Measurements from ENCODE around the gene ACSS1. TPM values are rescaled to one million over a fixed set of nuclear protein-coding genes. Genes with fewer than 3 reads are reported as not detected.

Gene ACSS1
- total RNA-seq, 1 experiment from 2014 or later = 13.0 TPM

DNA sequence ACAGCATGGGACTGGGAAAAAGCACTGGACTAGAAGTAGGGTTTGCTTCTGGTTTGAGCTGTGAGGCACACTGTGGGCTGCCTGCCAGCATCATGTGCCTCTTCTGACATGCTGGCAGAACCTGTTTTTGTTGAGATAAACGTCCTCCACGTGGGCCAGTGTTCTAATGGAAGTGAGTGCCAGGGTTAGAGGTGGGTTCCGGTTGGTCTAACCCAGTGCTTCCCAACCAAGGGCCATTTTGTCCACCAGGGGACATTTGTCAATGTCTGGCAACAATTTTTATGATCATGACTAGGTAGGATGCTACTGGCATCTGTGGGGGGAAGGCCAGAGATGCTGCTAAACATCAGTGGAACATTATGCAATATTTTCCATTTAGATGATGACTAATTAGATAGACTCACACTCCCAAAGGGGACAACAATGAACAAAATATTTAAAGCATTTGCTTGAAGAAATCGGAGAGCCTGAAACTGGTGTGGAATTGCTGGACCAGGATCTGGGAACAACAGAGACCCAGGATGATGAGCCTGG lies 57.6 kb downstream of the ACSS1 start:
- Histone ChIP-seq H3K27ac (no peak overlapping the region), H3K4me1 (peaks cover under 1% of the 10 kb centered on the region; the same call in 1 of the 2 replicates), H3K36me3 (no peaks in the 10 kb centered on the region), H3K9me3 (replicated peaks) (peaks cover 9% of the 10 kb centered on the region), H3K27me3 (no peaks in the 10 kb centered on the region), H3K4me3 (no peak overlapping the region)
- no peak for DNase-seq

DNA sequence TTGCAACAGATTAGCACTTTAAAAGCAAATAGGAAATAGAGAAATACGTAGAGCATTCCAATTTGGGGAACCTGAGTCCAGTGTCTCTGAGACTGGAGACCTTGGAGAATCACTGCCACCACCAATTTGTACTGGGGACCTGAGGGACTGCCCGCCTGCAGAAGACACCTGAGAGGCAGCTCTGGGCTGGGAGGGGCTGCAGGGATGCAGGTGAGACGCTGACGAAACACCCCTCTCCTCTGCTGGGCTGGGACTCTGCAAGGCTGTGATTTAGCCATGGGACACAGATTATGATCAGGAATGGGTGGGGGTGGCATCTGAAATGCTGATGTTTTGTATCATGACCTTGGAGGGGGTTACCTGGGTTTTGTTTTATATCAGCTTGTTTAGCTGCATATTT lies 58.4 kb downstream of the ACSS1 start:
- H3K4me1 ChIP-seq = peaks cover 4% of the 10 kb centered on the region; the same call in 1 of the 2 replicates

DNA sequence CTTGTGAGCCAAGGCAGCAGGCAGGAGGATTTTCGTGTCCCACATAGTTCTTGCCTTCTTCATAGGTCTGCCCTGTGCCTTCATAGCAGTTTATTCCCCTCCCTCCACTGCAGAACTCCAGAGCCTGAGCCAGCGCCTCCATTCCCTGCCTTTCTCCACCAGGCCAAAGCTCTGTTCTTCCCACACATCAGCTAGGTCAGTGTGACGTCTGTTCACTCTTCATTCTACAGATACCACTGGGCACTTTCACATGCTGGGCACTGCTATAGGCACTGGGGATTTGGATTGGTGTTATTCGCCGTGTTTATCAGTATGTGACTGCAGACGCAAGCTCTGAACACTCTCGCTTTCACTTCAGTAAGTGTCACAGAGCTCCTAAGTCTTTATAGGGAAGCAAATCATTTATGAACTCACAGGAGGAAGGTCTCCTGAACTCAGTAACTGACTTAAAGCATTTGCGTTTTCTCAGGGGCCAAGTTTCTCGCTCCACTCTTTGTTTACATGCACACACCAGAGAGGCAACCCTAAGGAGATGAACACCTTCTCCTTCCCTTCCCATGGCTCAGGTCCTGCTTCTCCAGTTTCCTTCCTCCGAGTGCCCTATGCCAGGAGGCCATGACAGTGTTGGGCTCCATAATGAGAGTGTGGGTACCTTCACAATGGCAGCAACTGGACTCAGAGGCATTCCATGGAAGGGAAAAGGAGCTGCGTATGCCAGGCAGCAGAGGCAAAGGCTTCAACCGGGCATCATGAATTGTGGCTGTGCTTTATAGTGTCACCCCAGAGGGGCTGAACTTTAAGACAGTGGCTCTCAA lies 59.1 kb downstream of the ACSS1 start:
- H3K27me3 ChIP-seq = no peaks in the 10 kb centered on the region
- H3K4me1 ChIP-seq = peaks cover 9% of the 10 kb centered on the region; the same call in 1 of the 2 replicates
- no peaks in the 10 kb centered on the region for H3K36me3 ChIP-seq
- no peak overlapping the region for H3K4me3 ChIP-seq
- no peak for DNase-seq
- no peak overlapping the region for H3K27ac ChIP-seq
- H3K9me3 ChIP-seq (replicated peaks) = peaks cover 9% of the 10 kb centered on the region

More for the DNA sequence above, 58.4 kb downstream of the ACSS1 start:
- Histone ChIP-seq H3K9me3 (replicated peaks) (peaks cover 9% of the 10 kb centered on the region), H3K36me3 (no peaks in the 10 kb centered on the region), H3K4me3 (no peak overlapping the region), H3K27ac (no peak overlapping the region), H3K27me3 (no peaks in the 10 kb centered on the region)
- no peak for DNase-seq

DNA sequence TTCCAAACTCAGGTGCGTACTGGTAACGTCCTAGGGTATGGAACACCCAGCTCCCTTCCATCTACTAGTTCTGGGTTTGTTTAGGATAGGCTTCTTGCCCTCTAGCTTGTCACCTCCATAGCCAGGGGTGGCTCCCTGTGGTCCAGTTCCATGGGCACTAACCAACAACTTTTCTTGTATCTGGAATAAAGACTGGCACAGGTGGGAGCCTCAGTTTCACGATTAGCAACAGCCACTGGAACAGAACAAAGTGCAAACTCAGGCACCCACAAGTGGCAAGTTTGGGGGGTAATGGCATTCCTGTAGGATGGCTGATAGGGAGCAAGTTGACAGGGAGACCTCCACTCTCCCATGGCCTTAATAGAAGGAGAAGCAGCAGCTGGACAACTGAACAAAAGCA lies 59.8 kb downstream of the ACSS1 start:
- Histone ChIP-seq H3K9me3 (replicated peaks) (peaks cover 9% of the 10 kb centered on the region), H3K27ac (no peak overlapping the region), H3K27me3 (no peaks in the 10 kb centered on the region), H3K4me3 (no peak overlapping the region), H3K36me3 (no peaks in the 10 kb centered on the region), H3K4me1 (peaks cover 15% of the 10 kb centered on the region; the same call in 1 of the 2 replicates)
- DNase-seq = no peak

DNA sequence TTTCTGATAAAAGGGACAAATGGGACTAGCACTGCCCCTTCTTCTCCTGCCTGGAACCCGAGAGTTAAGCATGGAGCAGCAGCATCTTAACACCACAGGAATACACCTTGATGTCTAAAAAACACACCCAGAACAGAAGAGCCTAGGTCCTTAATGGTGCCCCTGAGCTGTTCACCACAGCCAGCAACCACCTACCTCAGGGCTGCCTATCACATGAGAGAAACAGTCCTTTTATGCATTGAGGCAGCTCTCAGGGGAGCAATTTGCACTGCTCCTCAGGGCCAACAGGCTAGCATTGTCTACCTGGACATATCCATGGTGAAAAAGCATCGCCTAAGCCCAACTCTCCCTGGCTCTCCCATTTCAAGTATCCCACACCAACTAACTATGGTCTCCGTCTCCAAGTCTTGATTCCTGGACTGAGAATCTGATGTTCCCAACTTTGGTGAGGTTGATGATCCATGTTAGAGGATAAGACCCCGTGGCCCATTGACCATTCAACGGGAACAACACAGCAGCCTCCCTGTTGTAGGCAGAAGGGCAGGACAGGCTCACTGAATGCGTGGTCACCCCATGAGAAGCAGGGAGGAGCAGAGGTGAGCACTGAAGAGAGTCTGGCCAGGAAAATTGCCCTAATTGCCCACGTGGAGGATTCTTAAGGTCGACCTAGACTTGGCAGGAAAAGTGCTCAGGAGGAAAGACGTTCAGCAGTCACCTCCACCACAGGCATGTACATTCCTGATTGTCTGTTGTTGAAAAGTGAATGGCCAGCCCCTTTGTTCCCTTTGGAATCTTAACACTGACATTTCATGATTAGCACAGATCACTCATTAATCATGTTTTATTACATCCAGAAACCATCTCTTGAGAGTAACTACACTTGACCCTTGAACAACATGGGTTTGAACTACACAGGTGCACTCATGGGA lies 61.2 kb downstream of the ACSS1 start:
- DNase-seq = no peak
- Histone ChIP-seq H3K36me3 (no peaks in the 10 kb centered on the region), H3K9me3 (replicated peaks) (peaks cover 4% of the 10 kb centered on the region), H3K4me1 (peaks cover 16% of the 10 kb centered on the region), H3K27me3 (no peaks in the 10 kb centered on the region), H3K27ac (no peak overlapping the region), H3K4me3 (no peak overlapping the region)

DNA sequence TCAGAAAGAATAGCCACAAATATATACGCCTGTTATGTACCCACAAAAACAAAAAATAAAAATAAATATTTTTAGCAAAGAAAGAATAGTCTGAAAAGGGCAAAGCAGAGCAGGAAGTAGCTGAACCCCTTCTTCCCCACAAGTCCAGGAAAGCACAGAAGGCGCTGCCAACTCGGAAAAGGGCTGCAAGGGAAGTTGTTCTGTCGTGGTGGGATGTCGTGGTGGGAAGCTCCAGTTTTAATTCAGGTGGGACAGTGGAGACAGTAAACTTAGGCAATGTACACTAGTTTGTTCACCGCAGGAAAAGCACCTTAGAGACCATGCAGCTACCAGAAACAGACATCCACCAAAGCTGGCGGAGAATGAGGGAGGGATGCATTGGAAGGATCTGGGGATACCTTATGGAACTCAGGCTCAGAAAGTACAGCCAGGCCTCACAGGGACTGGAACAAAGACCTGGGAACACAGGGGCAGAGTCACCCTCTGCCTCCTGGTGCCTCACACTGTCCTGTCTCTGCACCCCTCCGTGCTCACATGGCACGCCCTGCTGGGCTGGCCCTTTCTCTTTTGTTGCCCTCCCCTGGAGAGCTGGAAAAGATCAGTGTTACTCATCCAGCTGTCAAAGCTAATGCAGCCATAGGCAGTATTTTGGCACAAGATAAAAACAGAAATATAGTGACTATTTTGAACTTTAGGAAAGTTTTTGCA lies 62.0 kb downstream of the ACSS1 start:
- Histone ChIP-seq H3K27me3 (no peaks in the 10 kb centered on the region), H3K36me3 (no peaks in the 10 kb centered on the region), H3K4me3 (no peak overlapping the region), H3K4me1 (peaks cover 20% of the 10 kb centered on the region), H3K9me3 (replicated peaks) (no peaks in the 10 kb centered on the region), H3K27ac (no peak overlapping the region)
- DNase-seq = peak in 1 of 2 experiments; percentile 23

DNA sequence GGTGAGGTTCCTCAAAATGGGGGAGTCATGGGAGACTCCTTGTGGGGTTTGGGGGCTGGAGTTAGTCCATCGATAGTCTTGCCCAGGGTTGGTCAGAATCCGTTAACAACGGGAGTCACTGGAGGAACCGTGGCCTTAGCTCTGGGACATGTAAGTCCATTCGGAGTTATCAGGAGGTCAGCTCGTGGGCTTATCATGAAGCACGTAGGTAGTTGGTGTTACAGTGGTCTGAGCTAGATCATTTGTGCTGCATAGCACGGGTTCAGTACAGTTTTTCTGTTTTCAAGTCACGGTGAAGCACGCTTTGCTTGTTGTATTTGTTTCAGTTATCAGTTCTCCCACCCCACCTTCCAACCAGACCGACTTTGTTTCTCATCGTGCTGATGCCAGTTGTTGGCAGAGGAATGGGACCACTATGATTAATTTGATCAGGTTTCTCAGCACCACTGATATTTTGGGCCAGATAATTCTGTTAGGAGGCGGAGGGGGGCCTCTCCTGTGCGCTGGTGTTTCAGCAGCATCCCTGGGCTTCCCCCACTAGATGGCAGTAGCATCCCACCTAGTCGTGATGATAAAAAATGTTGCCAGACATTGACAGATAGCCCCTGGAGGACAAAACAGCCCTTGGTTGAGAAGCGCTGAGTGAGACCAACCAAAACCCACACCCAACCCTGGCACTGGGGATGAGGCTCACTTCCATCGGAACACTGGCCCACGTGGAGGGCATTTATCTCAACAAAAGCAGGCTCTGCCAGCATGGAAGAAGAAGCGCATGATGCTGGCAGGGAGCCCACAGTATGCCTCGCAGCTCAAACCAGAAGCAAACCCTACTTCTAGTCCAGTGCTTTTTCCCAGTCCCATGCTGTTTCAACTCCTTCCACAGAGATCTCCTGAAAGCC lies 63.2 kb downstream of the ACSS1 start:
- DNase-seq = peak; percentile 73 to 90
- no peaks in the 10 kb centered on the region for H3K36me3 ChIP-seq
- no peaks in the 10 kb centered on the region for H3K9me3 ChIP-seq (replicated peaks)
- H3K27me3 ChIP-seq = no peaks in the 10 kb centered on the region
- H3K27ac ChIP-seq = no peak overlapping the region
- H3K4me1 ChIP-seq = peaks cover 20% of the 10 kb centered on the region
- no peak overlapping the region for H3K4me3 ChIP-seq

DNA sequence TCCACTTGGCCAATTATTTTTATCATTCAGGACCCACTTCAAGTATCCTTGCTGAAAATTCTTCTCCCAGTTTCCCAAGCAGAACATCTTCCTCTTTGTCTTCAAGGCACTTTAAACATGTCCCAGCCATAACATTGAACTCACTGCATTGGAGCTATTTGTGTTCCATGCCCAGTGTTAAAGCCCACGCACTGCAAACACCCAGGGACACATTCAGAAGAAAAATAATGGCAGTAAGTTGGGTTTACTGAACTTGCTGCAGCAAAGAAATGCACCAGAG lies 63.8 kb downstream of the ACSS1 start:
- Histone ChIP-seq H3K36me3 (no peaks in the 10 kb centered on the region), H3K27ac (no peak overlapping the region), H3K4me3 (no peak overlapping the region), H3K27me3 (no peaks in the 10 kb centered on the region), H3K4me1 (peaks cover 20% of the 10 kb centered on the region), H3K9me3 (replicated peaks) (no peaks in the 10 kb centered on the region)
- DNase-seq = no peak

DNA sequence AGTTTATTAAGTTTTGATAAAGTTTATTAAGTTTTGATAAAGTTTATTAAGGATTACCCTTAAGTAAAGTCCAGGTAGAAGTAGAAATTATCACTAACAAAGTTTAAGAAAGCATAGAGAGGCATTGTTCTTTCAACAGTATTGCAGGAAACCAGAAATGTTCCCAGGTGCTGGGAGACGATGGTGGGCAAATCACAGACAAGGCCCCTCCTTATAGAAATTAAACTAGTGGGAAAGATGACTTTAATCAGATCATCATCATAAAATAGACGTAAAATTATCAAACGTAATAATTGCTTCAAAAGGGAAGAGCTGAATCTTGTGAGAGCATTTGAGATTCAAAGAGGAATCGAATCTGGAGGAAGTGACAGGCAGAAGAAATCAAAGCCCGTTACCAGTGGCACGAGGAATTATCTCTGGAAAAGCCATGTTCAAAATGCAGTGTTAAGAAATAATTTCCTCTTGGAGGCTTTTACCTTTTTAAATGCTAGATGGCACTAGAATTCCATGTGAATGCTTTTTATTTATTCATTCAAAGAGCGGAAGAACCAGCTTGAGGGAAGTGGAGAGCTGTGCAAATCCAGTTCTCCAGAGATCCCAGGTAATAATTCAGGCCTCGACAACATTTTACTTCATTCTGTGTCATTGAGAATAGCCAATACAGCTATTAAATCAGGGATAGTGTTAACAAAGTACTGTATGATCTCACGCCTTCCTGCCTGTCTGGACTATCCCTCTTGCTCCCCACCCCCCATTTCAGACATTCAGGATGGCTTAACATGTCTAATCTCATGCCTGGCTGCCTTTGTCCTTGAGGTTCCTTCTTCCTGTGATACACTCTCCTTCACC lies 64.4 kb downstream of the ACSS1 start:
- Histone ChIP-seq H3K4me3 (peak overlapping the region; percentile 80), H3K27me3 (no peaks in the 10 kb centered on the region), H3K4me1 (peaks cover 20% of the 10 kb centered on the region), H3K27ac (peak overlapping the region; percentile 56; the same call in 1 of the 2 replicates), H3K36me3 (no peaks in the 10 kb centered on the region), H3K9me3 (replicated peaks) (no peaks in the 10 kb centered on the region)
- DNase-seq = peak in 1 of 2 experiments; percentile 62

DNA sequence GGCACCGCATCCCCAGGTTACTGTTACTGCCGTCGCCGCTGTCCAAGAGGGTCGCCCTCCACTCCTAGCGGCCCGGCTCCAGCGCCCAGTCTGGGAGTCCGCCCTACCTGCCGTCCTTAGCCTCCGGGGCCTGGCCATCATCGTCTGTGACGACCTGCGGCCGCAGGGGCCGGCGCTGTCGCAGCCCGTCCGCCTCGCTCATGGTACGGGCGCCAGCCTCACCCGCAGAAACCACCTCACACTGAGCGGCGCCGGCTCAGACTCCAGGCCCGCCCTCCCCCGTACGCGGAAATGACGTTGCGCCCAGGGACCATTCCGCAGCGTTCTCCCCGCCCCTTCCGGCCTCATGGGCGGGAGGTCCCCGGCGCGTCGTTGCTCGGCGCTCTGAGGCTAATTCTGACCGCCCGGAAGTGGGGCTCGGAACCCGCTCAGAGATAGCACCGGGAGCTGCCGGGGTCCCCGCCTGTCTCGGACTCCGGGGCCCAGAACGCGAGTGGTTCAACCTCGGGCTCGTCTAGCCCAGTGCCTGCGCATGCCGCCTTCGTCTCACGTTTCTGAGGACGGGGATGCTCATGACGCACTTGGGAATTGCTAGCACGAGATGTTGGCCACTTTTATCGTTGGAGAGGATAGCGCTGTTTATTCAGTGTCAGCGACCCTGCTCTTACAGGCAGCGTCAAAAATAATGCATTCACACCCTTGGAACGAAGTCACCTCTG lies 65.3 kb downstream of the ACSS1 start, which contains the start of gene APMAP:
TSS of gene APMAP (minus strand) at position 265 of the 719 bp plus-strand sequence. CDS start at position 202, 63 bp downstream.
- no peaks in the 10 kb centered on the region for H3K36me3 ChIP-seq
- peak; percentile 93 to 96 for DNase-seq
- H3K9me3 ChIP-seq (replicated peaks) = no peaks in the 10 kb centered on the region
- no peaks in the 10 kb centered on the region for H3K27me3 ChIP-seq
- H3K4me1 ChIP-seq = peaks cover 20% of the 10 kb centered on the region
- H3K27ac ChIP-seq = peak within 1 kb of the TSS; percentile 56
- peak within 1 kb of the TSS; percentile 80 for H3K4me3 ChIP-seq

DNA sequence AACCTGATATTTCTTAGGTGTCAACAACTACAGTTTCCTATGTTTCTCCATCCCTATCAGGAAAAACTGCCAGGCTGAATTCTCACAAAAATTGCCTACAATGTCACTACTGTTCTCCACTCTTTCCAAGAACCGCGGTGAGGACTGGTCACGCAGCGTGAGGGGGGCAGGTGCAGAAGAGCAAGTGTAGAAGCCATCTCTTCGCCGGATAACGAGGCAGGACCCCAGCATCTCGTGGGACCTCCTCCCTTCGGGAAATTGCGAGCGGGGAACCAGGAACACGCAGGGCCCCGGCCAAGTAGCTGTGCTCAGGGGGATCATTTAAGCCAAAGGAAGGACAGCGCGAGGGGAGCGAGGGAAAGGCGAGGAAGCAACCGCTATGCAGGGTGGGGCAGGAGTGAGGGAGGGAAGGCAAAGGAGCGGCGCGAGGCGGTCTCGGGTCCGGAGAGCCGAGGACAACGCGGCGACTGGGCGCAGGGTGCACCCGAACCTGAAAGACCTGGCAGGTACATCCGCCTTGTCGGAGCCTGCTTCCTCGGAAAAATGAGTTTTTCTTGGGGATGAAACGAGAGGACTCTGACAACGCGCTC lies 65.9 kb downstream of the ACSS1 start:
- peak overlapping the region; percentile 56; the same call in 1 of the 2 replicates for H3K27ac ChIP-seq
- no peaks in the 10 kb centered on the region for H3K27me3 ChIP-seq
- peaks cover 20% of the 10 kb centered on the region for H3K4me1 ChIP-seq
- H3K36me3 ChIP-seq = no peaks in the 10 kb centered on the region
- DNase-seq = peak; percentile 43 to 51
- peak overlapping the region; percentile 80 for H3K4me3 ChIP-seq
- no peaks in the 10 kb centered on the region for H3K9me3 ChIP-seq (replicated peaks)

DNA sequence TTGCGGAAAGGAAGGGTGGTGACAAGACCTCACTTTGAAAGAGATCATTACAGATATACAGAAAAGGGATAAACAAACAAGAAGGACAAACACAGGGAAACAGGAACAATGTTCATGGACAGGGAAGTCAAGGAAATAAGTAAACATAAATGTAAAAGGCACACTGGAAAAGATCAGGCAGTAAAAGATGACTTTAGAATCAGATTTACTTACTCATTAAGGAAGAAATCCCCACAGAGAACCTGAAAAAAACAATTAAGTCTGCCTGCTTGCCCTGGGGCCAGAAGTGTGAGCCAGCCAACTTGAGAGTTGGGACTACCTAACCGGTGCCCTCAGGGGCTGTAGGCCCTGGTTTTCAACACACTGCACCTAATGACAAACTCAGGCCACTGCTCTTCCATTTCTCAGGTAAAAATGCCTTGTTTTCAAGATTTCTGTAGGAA lies 67.1 kb downstream of the ACSS1 start:
- Histone ChIP-seq H3K27ac (no peak overlapping the region), H3K9me3 (replicated peaks) (no peaks in the 10 kb centered on the region), H3K36me3 (no peaks in the 10 kb centered on the region), H3K4me3 (no peak overlapping the region), H3K27me3 (no peaks in the 10 kb centered on the region), H3K4me1 (peaks cover 20% of the 10 kb centered on the region)
- no peak for DNase-seq
